GM21367 (cell line): ENCODE data around the gene CEP126.

Experiments
- ATAC-seq: cut with Tn5 transposase; IDR thresholded peaks from one replicate; pipeline ENCODE4 v1.9.1; 2021; ENCODE audit not compliant: unreplicated experiment

Gene CEP126

GRCh38 chr11:101914738-101915426, at the start of gene CEP126:
Gene CEP126, plus strand, starts transcription at chr11:101915010. Its CDS starts 275 bp downstream, at chr11:101915285.
- peak; percentile 100 for ATAC-seq

- ATAC-seq, result no peak
Observed at GRCh38 chr11:101866619-101867491, 48.0 kb upstream of the CEP126 start.

- no peak for ATAC-seq
Observed at GRCh38 chr11:101867951-101868350, 46.9 kb upstream of the CEP126 start.

- no peak for ATAC-seq
Observed at GRCh38 chr11:101870510-101870909, 44.3 kb upstream of the CEP126 start.

GRCh38 chr11:101872171-101872882, 42.5 kb upstream of the CEP126 start:
- ATAC-seq, result no peak

- no peak for ATAC-seq
Observed at GRCh38 chr11:101880222-101880621, 34.6 kb upstream of the CEP126 start.

GRCh38 chr11:101881586-101881985, 33.2 kb upstream of the CEP126 start:
- ATAC-seq, result no peak

- no peak for ATAC-seq
Observed at GRCh38 chr11:101885631-101886030, 29.2 kb upstream of the CEP126 start.

GRCh38 chr11:101889767-101890166, 25.0 kb upstream of the CEP126 start:
- ATAC-seq, result no peak

- no peak for ATAC-seq
Observed at GRCh38 chr11:101894505-101894904, 20.3 kb upstream of the CEP126 start.

- ATAC-seq, result no peak
Observed at GRCh38 chr11:101907815-101908214, 7.0 kb upstream of the CEP126 start.

GRCh38 chr11:101909087-101909486, 5.7 kb upstream of the CEP126 start:
- no peak for ATAC-seq

GRCh38 chr11:101912823-101913284, 2.0 kb upstream of the CEP126 start:
- no peak for ATAC-seq

- ATAC-seq, result no peak
Observed at GRCh38 chr11:101913656-101914055, 1.2 kb upstream of the CEP126 start.

- ATAC-seq, result no peak
Observed at GRCh38 chr11:101914341-101914737, 471 bp upstream of the CEP126 start.

- ATAC-seq, result peak; percentile 41
Observed at GRCh38 chr11:101915791-101916291, 1.0 kb downstream of the CEP126 start.

- no peak for ATAC-seq
Observed at GRCh38 chr11:101916422-101916821, 1.6 kb downstream of the CEP126 start, which contains the start of gene ANGPTL5. Gene ANGPTL5, minus strand, starts transcription at chr11:101916522. Its CDS starts 8,613 bp downstream, at chr11:101907909.

GRCh38 chr11:101917226-101917625, 2.4 kb downstream of the CEP126 start:
- no peak for ATAC-seq

GRCh38 chr11:101920992-101921391, 6.2 kb downstream of the CEP126 start:
- no peak for ATAC-seq

- no peak for ATAC-seq
Observed at GRCh38 chr11:101923554-101923953, 8.7 kb downstream of the CEP126 start.

- no peak for ATAC-seq
Observed at GRCh38 chr11:101929294-101929915, 14.6 kb downstream of the CEP126 start.
